Measurements from ENCODE around the gene COL11A2. TPM values are rescaled to one million over a fixed set of nuclear protein-coding genes. Genes with fewer than 3 reads are reported as not detected.
A peak's percentile ranks its signal among the peaks of the same experiment; 100 is the strongest.

Gene COL11A2
- total RNA-seq, 1 donor from 2014 or later, result 10.0 TPM

DNA sequence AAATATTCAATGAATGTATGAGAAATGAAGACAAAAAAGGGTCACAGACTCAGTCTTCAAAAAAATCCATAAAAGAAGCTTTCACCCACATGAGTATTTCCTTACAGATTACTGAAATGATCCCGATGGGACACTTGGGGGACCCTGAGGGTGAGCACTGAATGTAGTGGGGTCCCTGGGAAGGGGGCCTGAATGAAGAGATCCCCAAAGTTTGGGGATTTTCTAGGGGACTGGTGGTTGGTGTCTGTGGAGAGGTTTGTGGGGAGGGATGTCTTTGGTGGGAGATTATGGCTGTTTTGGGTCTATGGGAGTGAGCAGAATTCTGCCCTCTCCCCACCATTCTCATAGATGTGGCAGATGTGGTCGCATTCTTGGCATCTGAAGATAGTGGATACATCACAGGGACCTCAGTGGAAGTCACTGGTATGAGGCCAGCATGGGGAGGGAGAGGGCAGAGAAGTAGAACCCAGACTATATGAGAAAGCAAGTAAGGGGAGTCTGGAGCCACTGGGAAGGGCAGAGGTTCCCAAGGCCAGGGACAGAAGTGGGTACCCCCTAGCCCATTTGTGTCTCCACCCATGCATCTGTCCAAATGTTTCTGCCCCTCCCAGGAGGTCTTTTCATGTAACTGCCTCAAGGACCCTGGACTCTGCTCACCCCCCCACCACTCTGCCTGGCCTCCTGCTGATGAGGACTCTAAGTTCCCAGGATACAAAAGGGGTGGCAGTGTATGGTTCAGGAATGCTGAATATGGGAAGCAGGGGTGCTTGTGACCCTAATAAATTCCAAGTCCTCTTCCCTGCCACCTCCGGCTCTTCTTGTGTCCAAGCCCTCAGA lies 14.0 kb upstream of the COL11A2 start:
- H3K27me3 Mint-ChIP-seq (ENCODE audit: low read depth), result no peaks in the 10 kb centered on the region
- H3K4me3 Mint-ChIP-seq (ENCODE audit: unreplicated experiment), result peak overlapping the region; percentile 28
- H3K4me1 Mint-ChIP-seq (ENCODE audit: low read depth), result peaks cover 67% of the 10 kb centered on the region
- no peaks in the 10 kb centered on the region for H3K9me3 Mint-ChIP-seq (ENCODE audit: low read depth)
- no peak for DNase-seq (ENCODE audit: low spot score)
- H3K27ac Mint-ChIP-seq (ENCODE audit: unreplicated experiment), result peak overlapping the region; percentile 93
- TF ChIP-seq, protein P1, sequence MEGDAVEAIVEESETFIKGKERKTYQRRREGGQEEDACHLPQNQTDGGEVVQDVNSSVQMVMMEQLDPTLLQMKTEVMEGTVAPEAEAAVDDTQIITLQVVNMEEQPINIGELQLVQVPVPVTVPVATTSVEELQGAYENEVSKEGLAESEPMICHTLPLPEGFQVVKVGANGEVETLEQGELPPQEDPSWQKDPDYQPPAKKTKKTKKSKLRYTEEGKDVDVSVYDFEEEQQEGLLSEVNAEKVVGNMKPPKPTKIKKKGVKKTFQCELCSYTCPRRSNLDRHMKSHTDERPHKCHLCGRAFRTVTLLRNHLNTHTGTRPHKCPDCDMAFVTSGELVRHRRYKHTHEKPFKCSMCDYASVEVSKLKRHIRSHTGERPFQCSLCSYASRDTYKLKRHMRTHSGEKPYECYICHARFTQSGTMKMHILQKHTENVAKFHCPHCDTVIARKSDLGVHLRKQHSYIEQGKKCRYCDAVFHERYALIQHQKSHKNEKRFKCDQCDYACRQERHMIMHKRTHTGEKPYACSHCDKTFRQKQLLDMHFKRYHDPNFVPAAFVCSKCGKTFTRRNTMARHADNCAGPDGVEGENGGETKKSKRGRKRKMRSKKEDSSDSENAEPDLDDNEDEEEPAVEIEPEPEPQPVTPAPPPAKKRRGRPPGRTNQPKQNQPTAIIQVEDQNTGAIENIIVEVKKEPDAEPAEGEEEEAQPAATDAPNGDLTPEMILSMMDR (IDR thresholded peaks at IDR 0.05), result no peak
- H3K36me3 Mint-ChIP-seq (ENCODE audit: low read depth), result peaks cover 31% of the 10 kb centered on the region

DNA sequence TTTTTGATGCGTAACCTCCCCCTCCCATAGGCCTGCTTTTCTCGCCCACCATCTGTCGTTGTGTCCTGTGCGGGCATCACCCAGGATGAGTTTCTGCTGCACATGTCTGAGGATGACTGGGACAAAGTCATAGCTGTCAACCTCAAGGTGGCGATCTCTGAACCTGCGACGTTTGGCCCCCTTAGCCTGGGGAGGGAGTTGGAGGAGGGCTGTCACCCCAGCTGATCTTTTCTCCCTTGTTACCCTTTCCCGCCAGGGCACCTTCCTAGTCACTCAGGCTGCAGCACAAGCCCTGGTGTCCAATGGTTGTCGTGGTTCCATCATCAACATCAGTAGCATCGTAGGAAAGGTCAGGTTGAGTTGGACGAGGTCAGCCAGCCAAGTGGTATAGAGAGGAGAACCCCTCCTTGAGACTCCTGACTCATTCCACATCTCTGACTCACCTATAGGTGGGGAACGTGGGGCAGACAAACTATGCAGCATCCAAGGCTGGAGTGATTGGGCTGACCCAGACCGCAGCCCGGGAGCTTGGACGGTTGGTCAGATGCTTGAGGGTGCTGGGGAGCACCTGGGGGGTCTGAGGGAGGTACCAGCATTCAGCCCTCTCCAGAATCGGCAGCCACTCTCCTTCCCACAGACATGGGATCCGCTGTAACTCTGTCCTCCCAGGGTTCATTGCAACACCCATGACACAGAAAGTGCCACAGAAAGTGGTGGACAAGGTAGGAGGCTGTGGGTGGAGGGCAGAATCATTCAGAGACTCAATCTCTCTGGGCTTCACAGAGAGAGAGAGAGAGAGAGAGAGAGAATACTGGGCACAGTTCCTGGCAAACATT lies 13.1 kb upstream of the COL11A2 start:
- DNase-seq (ENCODE audit: low spot score), result no peak
- Mint-ChIP-seq H3K27ac (ENCODE audit: unreplicated experiment) (peak overlapping the region; percentile 93), H3K9me3 (ENCODE audit: low read depth) (no peaks in the 10 kb centered on the region), H3K4me3 (ENCODE audit: unreplicated experiment) (peak overlapping the region; percentile 64), H3K27me3 (ENCODE audit: low read depth) (no peaks in the 10 kb centered on the region), H3K36me3 (ENCODE audit: low read depth) (peaks cover 33% of the 10 kb centered on the region), H3K4me1 (ENCODE audit: low read depth) (peaks cover 72% of the 10 kb centered on the region)
- TF ChIP-seq, protein P1 (IDR thresholded peaks at IDR 0.05), result peak; percentile 24

DNA sequence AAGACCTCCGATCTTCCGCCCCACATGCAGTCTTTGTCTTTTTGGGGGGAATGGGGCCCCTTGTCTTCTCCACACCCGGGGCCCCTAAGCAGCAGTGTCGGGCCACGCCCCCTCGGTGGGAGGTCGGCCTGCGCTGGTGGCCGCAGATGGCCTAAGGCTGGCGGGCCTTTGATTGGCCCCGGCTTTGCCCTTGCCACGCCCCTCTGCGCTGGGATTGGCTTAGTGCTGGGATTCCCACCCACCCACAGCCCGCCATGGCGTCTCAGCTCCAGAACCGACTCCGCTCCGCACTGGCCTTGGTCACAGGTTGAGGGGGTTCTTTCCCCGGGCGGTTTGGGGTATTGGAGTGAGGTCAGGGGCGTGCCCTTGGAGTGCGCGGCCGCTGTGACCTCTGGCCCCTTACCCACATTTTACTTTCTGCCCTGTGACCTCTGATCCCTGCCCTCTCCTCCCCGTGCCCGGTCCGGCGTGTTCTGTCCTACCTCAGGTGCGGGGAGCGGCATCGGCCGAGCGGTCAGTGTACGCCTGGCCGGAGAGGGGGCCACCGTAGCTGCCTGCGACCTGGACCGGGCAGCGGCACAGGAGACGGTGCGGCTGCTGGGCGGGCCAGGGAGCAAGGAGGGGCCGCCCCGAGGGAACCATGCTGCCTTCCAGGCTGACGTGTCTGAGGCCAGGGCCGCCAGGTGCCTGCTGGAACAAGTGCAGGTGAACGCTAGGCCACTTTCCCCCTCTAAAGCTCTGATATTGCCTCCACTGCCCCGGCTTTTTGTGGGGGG lies 12.3 kb upstream of the COL11A2 start, which contains the start of gene HSD17B8:
Gene HSD17B8, plus strand, starts transcription at position 241 of the 776 bp plus-strand sequence. Its CDS starts 14 bp downstream, at position 255.
- no peak for DNase-seq (ENCODE audit: low spot score)
- Mint-ChIP-seq H3K36me3 (ENCODE audit: low read depth) (peaks cover 26% of the 10 kb centered on the region), H3K4me3 (ENCODE audit: unreplicated experiment) (peak within 1 kb of the TSS; percentile 64), H3K27ac (ENCODE audit: unreplicated experiment) (peak within 1 kb of the TSS; percentile 100), H3K4me1 (ENCODE audit: low read depth) (peaks cover 73% of the 10 kb centered on the region), H3K9me3 (ENCODE audit: low read depth) (no peaks in the 10 kb centered on the region), H3K27me3 (ENCODE audit: low read depth) (no peaks in the 10 kb centered on the region)
- TF ChIP-seq, protein P1 (IDR thresholded peaks at IDR 0.05), result no peak

DNA sequence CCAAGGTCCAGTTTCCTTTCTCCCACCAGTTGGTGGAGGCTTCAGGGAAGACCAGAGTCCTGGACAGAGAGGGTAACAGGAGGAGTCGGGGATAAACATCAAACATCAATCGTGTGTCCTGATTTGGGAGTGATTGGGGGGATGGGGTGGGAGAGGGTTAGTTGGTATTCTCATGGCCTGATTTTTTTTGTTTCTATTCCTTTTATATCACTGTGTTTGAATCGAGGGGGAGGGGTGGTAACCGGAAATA lies 11.8 kb upstream of the COL11A2 start:
- Mint-ChIP-seq H3K27me3 (ENCODE audit: low read depth) (no peaks in the 10 kb centered on the region), H3K4me3 (ENCODE audit: unreplicated experiment) (peak overlapping the region; percentile 56), H3K36me3 (ENCODE audit: low read depth) (peaks cover 26% of the 10 kb centered on the region), H3K4me1 (ENCODE audit: low read depth) (peaks cover 74% of the 10 kb centered on the region), H3K27ac (ENCODE audit: unreplicated experiment) (peak overlapping the region; percentile 100), H3K9me3 (ENCODE audit: low read depth) (no peaks in the 10 kb centered on the region)
- no peak for DNase-seq (ENCODE audit: low spot score)
- TF ChIP-seq, protein P1 (IDR thresholded peaks at IDR 0.05), result no peak
